ENCODE results near the gene NPAT.

Gene NPAT

GRCh38 chr11:108226036-108226435, 3.6 kb upstream of the NPAT start:
- H3K27me3 ChIP-seq (ENCODE audit: insufficient read depth, low read length, poor library complexity): no peaks in the 10 kb centered on the region
- H3K36me3 ChIP-seq (ENCODE audit: insufficient read depth, low read length): peaks cover 39% of the 10 kb centered on the region
- TF ChIP-seq EZH2 (IDR thresholded peaks at IDR 0.05; ENCODE audit: borderline replicate concordance, low read depth, low read length, severe bottlenecking) (no peak), CTCF (IDR thresholded peaks at IDR 0.05; ENCODE audit: borderline replicate concordance, extremely low read depth, low read length, poor library complexity, severe bottlenecking) (no peak)
- peaks cover 35% of the 10 kb centered on the region for H3K4me1 ChIP-seq (ENCODE audit: insufficient read depth, low read length)
- peak overlapping the region in 1 of 2 experiments; percentile 27; a peak in 1 of 4 replicates for H3K4me3 ChIP-seq (ENCODE audit: low read depth in 1 of 2, low read length in 2 of 2)
- no peak overlapping the region for H2AFZ ChIP-seq (ENCODE audit: low read depth, low read length)
- no peaks in the 10 kb centered on the region for H3K9me3 ChIP-seq (ENCODE audit: insufficient read depth, low read length, severe bottlenecking)
- peak overlapping the region; percentile 77 for H3K4me2 ChIP-seq (ENCODE audit: insufficient read depth, low read length)
- ATAC-seq (ENCODE audit: insufficient read depth, low read depth): no peak
- H3K79me2 ChIP-seq (ENCODE audit: insufficient read depth, low read length): peaks cover 93% of the 10 kb centered on the region
- H3K27ac ChIP-seq (ENCODE audit: low read length): peak overlapping the region; percentile 62
- no peak for DNase-seq
- H4K20me1 ChIP-seq (ENCODE audit: insufficient read depth, low read length): no peaks in the 10 kb centered on the region
- peak overlapping the region; percentile 27 for H3K9ac ChIP-seq (ENCODE audit: low read depth, low read length)

GRCh38 chr11:108224911-108225786, 2.7 kb upstream of the NPAT start:
- Histone ChIP-seq H3K4me2 (ENCODE audit: insufficient read depth, low read length) (peak overlapping the region; percentile 77), H3K27ac (ENCODE audit: low read length) (peak overlapping the region; percentile 96), H4K20me1 (ENCODE audit: insufficient read depth, low read length) (peaks cover 3% of the 10 kb centered on the region; the same call in 1 of the 2 replicates), H3K9ac (ENCODE audit: low read depth, low read length) (peak overlapping the region; percentile 90), H3K4me3 (ENCODE audit: low read depth in 1 of 2, low read length in 2 of 2) (peak overlapping the region; percentile 64 to 82; a peak in 3 of 4 replicates), H3K27me3 (ENCODE audit: insufficient read depth, low read length, poor library complexity) (no peaks in the 10 kb centered on the region), H3K79me2 (ENCODE audit: insufficient read depth, low read length) (peaks cover 94% of the 10 kb centered on the region), H3K4me1 (ENCODE audit: insufficient read depth, low read length) (peaks cover 44% of the 10 kb centered on the region), H3K36me3 (ENCODE audit: insufficient read depth, low read length) (peaks cover 33% of the 10 kb centered on the region), H2AFZ (ENCODE audit: low read depth, low read length) (no peak overlapping the region), H3K9me3 (ENCODE audit: insufficient read depth, low read length, severe bottlenecking) (no peaks in the 10 kb centered on the region)
- TF ChIP-seq EZH2 (IDR thresholded peaks at IDR 0.05; ENCODE audit: borderline replicate concordance, low read depth, low read length, severe bottlenecking) (no peak), CTCF (IDR thresholded peaks at IDR 0.05; ENCODE audit: borderline replicate concordance, extremely low read depth, low read length, poor library complexity, severe bottlenecking) (no peak)
- DNase-seq (no peak), ATAC-seq (ENCODE audit: insufficient read depth, low read depth) (no peak)

- DNase-seq: no peak
- Histone ChIP-seq H3K27ac (ENCODE audit: low read length) (peak overlapping the region; percentile 96), H3K36me3 (ENCODE audit: insufficient read depth, low read length) (peaks cover 33% of the 10 kb centered on the region), H3K9ac (ENCODE audit: low read depth, low read length) (peak overlapping the region; percentile 90), H3K9me3 (ENCODE audit: insufficient read depth, low read length, severe bottlenecking) (no peaks in the 10 kb centered on the region), H3K79me2 (ENCODE audit: insufficient read depth, low read length) (peaks cover 96% of the 10 kb centered on the region), H3K4me1 (ENCODE audit: insufficient read depth, low read length) (peaks cover 51% of the 10 kb centered on the region), H3K4me2 (ENCODE audit: insufficient read depth, low read length) (peak overlapping the region; percentile 77), H3K4me3 (ENCODE audit: low read depth in 1 of 2, low read length in 2 of 2) (peak overlapping the region; percentile 64 to 82), H2AFZ (ENCODE audit: low read depth, low read length) (peak overlapping the region; percentile 87; the same call in 1 of the 2 replicates), H3K27me3 (ENCODE audit: insufficient read depth, low read length, poor library complexity) (no peaks in the 10 kb centered on the region), H4K20me1 (ENCODE audit: insufficient read depth, low read length) (peaks cover 10% of the 10 kb centered on the region)
- no peak for TF ChIP-seq EZH2 (IDR thresholded peaks at IDR 0.05; ENCODE audit: borderline replicate concordance, low read depth, low read length, severe bottlenecking)
- TF ChIP-seq CTCF (IDR thresholded peaks at IDR 0.05; ENCODE audit: borderline replicate concordance, extremely low read depth, low read length, poor library complexity, severe bottlenecking): no peak
- ATAC-seq (ENCODE audit: insufficient read depth, low read depth): no peak
Observed at GRCh38 chr11:108224366-108224765, 1.9 kb upstream of the NPAT start.
